GM21825 (cell line): Measurements from ENCODE around the gene ALG3.

Experiments used
- ATAC-seq: cut with Tn5 transposase; IDR thresholded peaks from one replicate; pipeline ENCODE4 v1.9.1; 2021; ENCODE audit warnings: mild to moderate bottlenecking, moderate library complexity; ENCODE audit not compliant: unreplicated experiment

The ALG3 gene

DNA sequence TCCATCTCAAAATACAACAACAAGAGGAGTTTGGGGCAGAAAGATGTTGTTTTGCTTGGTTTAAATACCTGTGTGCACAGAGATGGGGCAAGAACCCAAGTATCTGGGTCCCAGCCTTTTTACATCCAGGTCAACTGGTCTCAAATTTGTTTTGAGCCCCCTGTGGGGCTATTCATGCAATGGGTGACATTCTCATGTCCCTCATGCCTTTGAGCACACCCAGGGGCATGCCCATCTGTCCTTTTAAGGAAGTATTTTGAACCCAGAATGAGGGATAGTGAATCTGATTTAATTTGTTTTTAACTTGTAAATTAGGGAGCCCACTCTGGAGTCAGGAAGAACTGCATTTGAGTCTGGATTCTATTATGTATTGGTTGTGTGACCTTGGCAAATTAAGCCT is 47.9 kb downstream of the ALG3 start:
- ATAC-seq = no peak

DNA sequence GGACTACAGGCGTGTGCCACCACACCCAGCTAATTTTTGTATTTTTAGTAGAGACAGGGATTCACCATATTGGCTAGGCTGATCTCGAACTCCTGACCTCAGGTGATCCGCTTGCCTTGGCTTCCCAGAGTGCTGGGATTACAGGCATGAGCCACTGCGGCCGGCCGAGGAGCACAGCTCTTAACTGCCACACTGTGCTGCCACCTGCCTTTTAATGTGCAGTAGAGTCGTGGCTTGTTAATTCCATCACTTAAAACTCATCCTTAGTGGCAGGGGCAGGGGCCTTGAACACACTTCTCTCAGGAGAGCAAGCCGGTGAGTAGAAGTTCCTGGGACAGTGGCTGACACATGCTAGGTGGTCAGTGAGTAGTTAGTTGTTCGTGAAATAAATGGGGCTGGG is 50.3 kb downstream of the ALG3 start:
- ATAC-seq = no peak

DNA sequence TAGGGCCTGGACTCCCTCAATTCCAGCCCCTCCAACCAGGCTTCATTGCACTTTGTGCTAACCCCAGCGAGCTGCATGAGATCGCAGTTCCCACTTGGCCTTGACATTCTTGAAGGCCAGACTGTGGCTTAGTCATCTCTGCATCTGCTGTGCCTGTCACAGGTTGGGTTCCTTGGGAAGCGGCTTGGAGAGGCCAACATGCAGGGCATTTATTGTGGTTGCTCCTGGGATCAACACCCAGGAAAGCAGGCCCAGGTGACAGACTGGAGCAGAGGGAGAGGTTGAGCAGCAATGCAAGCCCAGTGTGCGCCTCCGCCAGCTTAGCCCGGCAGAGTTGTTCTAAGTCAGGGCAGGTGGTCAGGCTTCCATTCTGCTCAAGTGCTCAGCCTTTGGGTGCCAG is 52.2 kb downstream of the ALG3 start:
- ATAC-seq = no peak

DNA sequence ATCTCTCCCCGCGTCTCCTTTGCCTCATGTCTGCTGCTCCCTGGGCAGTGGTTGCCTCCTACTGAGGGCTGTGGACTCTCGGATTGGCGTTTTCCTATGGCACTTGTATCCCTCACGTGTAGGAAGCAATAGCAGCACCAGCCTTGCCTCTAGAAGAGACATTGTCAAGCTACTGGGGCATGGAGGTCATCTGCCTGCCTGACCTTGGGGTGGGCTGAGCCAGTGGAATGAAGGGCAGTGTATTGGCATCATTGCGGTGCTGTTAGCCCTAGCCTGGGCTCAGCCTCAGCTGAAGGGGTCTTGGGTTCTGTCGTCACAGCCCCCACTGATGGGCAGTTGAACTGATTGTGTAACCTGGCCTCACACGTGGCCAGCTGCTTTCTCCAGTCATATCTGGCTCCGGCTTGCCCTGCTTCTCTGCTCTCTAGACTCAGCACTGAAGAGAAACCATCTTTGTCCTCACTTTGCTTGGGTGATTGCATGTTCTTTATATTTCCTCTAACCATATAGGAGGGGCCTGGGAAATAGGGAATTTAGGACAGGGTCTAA is 54.7 kb downstream of the ALG3 start:
- ATAC-seq = no peak

DNA sequence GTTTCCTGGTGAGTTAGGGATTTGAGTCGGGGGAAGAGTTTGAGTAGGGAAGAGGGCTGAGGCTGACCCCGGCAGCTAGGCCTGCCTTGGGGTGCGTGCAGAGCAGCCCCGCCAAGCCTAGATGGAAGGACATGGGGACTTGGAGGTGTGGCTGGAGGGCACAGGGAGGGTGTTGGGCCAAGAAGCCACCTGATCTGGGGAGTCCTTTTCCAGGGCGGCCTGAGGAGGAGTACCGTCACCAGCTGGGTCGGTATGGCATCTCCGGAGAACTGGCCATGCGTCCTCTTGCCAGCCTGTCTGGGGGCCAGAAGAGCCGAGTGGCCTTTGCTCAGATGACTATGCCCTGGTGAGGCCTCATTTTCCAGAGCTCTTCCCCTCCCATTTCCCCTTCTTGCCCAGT is 55.9 kb downstream of the ALG3 start:
- no peak for ATAC-seq
